K562 (cell line): ENCODE measurements around the gene MRPS18B. TPM values are rescaled to one million over a fixed set of nuclear protein-coding genes. Genes with fewer than 3 reads are reported as not detected.

Experiments used
- ATF1 ChIP-seq, 2 experiments: fragments of 450-650 bp in 1 of 2; IDR thresholded peaks; 2 replicates each; pipeline ENCODE4 v1.6.1; 2016; ENCODE audit warnings: missing compliant biosample characterization in 1 of 2, missing genetic modification characterization in 1 of 2
- BCLAF1 ChIP-seq, 2 experiments: fragments of 450-650 bp in 1 of 2; IDR thresholded peaks; 2 replicates each; pipeline ENCODE4 v1.6.1; 2011 to 2017; ENCODE audit warnings: low read depth in 2 of 2, antibody characterized with exemption in 1 of 2, borderline replicate concordance in 1 of 2, low read length in 1 of 2, mild to moderate bottlenecking in 1 of 2, mixed read lengths in 1 of 2; ENCODE audit not compliant: control insufficient read depth in 1 of 2
- CC2D1A ChIP-seq: fragments of 450-650 bp; IDR thresholded peaks from 2 replicates; pipeline ENCODE4 v1.6.1; 2017; ENCODE audit warnings: mild to moderate bottlenecking
- CHD1 ChIP-seq: fragments of 200-600 bp; sonication (generic); IDR thresholded peaks from one replicate; pipeline ENCODE4 v1.6.1; 2012; ENCODE audit warnings: mild to moderate bottlenecking, moderate library complexity, low read length, inconsistent platforms
- DEAF1 ChIP-seq: fragments of 450-650 bp; formaldehyde crosslinking; IDR thresholded peaks from 2 replicates; pipeline ENCODE4 v1.4.0; 2020; ENCODE audit warnings: mild to moderate bottlenecking, moderate library complexity
- FOXJ2 ChIP-seq: fragments of 200-800 bp; sonication (Bioruptor generic); IDR thresholded peaks from 2 replicates; pipeline ENCODE4 v1.6.1; 2016; ENCODE audit warnings: missing genetic modification characterization, missing compliant biosample characterization
- HMGXB4 ChIP-seq: sonication (generic); formaldehyde crosslinking; IDR thresholded peaks from 2 replicates; pipeline ENCODE4 v1.8.1; 2023; ENCODE audit warnings: mild to moderate bottlenecking, missing genetic modification reagents
- KLF6 ChIP-seq: fragments of 250-450 bp; sonication (Bioruptor Pico); IDR thresholded peaks from 2 replicates; pipeline ENCODE4 v1.4.0; 2020; ENCODE audit warnings: mild to moderate bottlenecking, moderate library complexity, borderline replicate concordance
- LCOR ChIP-seq: sonication (generic); formaldehyde crosslinking; IDR thresholded peaks from 2 replicates; pipeline ENCODE4 v1.8.0; 2022; ENCODE audit warnings: mild to moderate bottlenecking, missing genetic modification reagents
- MITF ChIP-seq: IDR thresholded peaks from 2 replicates; pipeline ENCODE4 v1.6.1; 2014; ENCODE audit warnings: antibody characterized with exemption
- MTA3 ChIP-seq: fragments of 450-650 bp; formaldehyde crosslinking; IDR thresholded peaks from 2 replicates; pipeline ENCODE4 v1.6.1; 2017; ENCODE audit warnings: mild to moderate bottlenecking, borderline replicate concordance
- POLR3A ChIP-seq: IDR thresholded peaks from 2 replicates; pipeline ENCODE4 v1.6.1; 2011; ENCODE audit warnings: borderline replicate concordance, mild to moderate bottlenecking, moderate library complexity; ENCODE audit not compliant: insufficient read length, insufficient read depth; ENCODE audit errors: extremely low read depth
- SOX6 ChIP-seq: fragments of 450-650 bp; IDR thresholded peaks from 2 replicates; pipeline ENCODE4 v1.6.1; 2014; ENCODE audit warnings: mild to moderate bottlenecking
- TEAD1 ChIP-seq, 2 experiments: fragments of 450-650 bp in 1 of 2; sonication (generic) in 1 of 2; formaldehyde crosslinking; IDR thresholded peaks; 2 replicates each; pipeline versions ENCODE4 v1.4.0 to v1.8.0; 2020 to 2022; ENCODE audit warnings: mild to moderate bottlenecking in 2 of 2, missing genetic modification reagents in 1 of 2
- polyA plus RNA-seq, 8 experiments: library from polyadenylated mRNA; depleted of rRNA in 4 of 8; stranded (reverse) in 5 of 8; unstranded in 3 of 8; fragments of >200 nt; fragmentation: Nextera tagmentation in 2 of 8; fragmentation: Illumina TruSeq in 1 of 8; extraction: Ambion mirVana in 2 of 8; extraction: Trizol in 1 of 8; gene quantifications; 2 replicates each; pipeline versions ENCODE4 v1.2.1 to v1.2.3, GENCODE V29; 2011 to 2014; ENCODE audit warnings: inconsistent platforms in 1 of 8, missing spikeins in 1 of 8
- total RNA-seq, 7 experiments: library from RNA; depleted of rRNA in 6 of 7; stranded (reverse); fragments of >200 nt in 6 of 7; fragmentation: Illumina TruSeq in 2 of 7; extraction: Trizol in 2 of 7; gene quantifications; 2 replicates each; pipeline versions ENCODE4 v1.2.1 to v1.2.3, GENCODE V29; 2011 to 2021; ENCODE audit warnings: low replicate concordance in 1 of 7

MRPS18B gene
- total and polyA plus RNA-seq, 9 of the 15 experiments (the other 6 are each of a cell fraction or from before 2014, with no cell fraction given): 132 to 383 (median 178) TPM

GRCh38 chr6:30614044-30614842 is 3.4 kb upstream of the MRPS18B start (continued):
- peak; percentile 60 for TF ChIP-seq MTA3
- no peak for TF ChIP-seq MITF
- TF ChIP-seq CC2D1A: no peak
- TF ChIP-seq HMGXB4 (CRISPR knock-in tag): no peak
- TF ChIP-seq ATF1 (CRISPR knock-in tag; IDR thresholded peaks at IDR 0.05): no peak
- TF ChIP-seq ATF1 (tag; IDR thresholded peaks at IDR 0.05): no peak
- TF ChIP-seq CHD1: no peak
- 0 out of 4 replicates have a peak, but pooled peaks of 1 of the 2 experiments have one; percentile 13 for TF ChIP-seq BCLAF1 (IDR thresholded peaks at IDR 0.05; ENCODE audit: borderline replicate concordance in 1 of 2, control insufficient read depth in 1 of 2, low read depth in 2 of 2, low read length in 1 of 2)
- TF ChIP-seq DEAF1 (CRISPR knock-in tag): 0 out of 2 replicates have a peak, but pooled peaks have one; percentile 8
- TF ChIP-seq TEAD1 (CRISPR knock-in tag; IDR thresholded peaks at IDR 0.05): no peak
- no peak for TF ChIP-seq FOXJ2 (tag)
- TF ChIP-seq LCOR (CRISPR knock-in tag): no peak
- no peak for TF ChIP-seq KLF6 (CRISPR knock-in tag)
- TF ChIP-seq POLR3A: no peak
- TF ChIP-seq SOX6: no peak
